ENCODE data around the gene TEX38.

The TEX38 gene

DNA sequence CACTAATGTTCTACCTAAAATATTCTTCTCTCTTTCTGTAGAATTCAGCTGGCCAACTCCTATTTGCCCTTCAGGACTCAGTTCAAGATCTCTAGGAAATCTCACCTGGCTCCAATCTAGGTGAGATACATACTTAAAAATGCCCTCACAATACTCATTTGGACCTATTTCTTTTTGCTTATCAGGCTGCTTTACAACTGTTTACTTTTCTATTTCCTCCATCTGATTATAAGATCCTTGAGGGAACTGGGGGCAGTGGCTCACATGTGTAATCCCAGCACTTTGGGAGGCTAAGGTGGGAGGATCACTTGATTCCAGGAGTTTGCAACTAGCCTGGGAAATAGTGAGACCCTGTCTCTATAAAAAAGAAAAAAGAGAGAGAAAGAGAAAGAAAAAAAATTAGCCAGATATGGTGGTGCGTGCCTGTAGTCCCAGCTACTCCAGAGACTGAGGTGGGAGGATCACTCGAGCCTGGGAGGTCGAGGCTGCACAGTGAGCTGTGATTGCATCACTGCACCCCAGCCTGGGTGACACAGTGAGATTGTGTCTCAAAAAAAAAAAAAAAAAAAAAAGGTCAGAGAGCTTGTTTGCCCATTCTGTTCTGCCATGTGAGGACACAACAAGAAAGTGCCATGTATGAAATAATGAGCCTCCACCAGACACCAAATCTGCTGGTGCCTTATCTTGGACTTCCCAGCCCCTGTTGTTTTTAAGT lies 32.4 kb downstream of the TEX38 start:
- no peak for DNase-seq (ENCODE audit: extremely low read depth, low read depth)
- TF ChIP-seq, protein P1, sequence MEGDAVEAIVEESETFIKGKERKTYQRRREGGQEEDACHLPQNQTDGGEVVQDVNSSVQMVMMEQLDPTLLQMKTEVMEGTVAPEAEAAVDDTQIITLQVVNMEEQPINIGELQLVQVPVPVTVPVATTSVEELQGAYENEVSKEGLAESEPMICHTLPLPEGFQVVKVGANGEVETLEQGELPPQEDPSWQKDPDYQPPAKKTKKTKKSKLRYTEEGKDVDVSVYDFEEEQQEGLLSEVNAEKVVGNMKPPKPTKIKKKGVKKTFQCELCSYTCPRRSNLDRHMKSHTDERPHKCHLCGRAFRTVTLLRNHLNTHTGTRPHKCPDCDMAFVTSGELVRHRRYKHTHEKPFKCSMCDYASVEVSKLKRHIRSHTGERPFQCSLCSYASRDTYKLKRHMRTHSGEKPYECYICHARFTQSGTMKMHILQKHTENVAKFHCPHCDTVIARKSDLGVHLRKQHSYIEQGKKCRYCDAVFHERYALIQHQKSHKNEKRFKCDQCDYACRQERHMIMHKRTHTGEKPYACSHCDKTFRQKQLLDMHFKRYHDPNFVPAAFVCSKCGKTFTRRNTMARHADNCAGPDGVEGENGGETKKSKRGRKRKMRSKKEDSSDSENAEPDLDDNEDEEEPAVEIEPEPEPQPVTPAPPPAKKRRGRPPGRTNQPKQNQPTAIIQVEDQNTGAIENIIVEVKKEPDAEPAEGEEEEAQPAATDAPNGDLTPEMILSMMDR (IDR thresholded peaks at IDR 0.05; ENCODE audit: low read depth, low read length) = no peak

DNA sequence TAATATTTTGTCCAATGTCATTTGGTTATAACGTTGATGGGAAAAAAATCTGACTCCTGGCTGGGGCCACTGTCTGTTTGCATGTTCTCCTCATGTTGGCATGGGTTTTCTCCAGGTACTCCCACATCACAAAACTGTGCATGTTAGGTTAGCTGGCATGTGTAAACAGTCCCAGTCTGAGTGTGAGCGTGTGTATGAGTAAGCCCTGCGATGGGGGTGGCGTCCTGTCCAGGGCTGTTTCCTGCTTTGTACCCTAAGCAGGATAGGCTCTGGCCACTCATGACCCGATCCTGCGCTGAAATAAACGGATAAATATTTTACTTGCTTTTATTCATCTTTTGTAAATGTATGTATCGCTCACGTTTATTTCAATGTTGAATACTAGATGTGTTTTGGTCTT lies 33.8 kb downstream of the TEX38 start:
- no peak for DNase-seq (ENCODE audit: extremely low read depth, low read depth)
- TF ChIP-seq, protein P1 (IDR thresholded peaks at IDR 0.05; ENCODE audit: low read depth, low read length) = no peak

DNA sequence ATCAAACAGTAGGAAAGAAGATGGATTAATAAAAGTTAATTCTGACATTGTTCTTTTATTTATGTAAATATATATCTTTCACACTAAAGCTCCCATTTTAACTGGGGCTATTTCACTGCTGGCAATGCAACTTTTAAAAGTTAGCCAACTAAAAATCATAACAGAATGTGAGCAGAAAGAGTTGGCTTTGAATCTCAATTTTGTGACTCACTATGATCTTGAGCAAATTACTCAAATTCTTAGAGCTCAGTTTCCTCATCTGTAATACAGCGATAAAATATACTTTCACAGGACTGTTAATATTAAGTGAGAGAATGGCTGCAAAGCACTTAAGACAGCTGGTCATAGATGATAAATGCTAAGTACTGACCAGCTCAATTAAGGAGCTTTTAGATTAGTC lies 36.5 kb downstream of the TEX38 start:
- TF ChIP-seq, protein P1 (IDR thresholded peaks at IDR 0.05; ENCODE audit: low read depth, low read length) = no peak
- no peak for DNase-seq (ENCODE audit: extremely low read depth, low read depth)

DNA sequence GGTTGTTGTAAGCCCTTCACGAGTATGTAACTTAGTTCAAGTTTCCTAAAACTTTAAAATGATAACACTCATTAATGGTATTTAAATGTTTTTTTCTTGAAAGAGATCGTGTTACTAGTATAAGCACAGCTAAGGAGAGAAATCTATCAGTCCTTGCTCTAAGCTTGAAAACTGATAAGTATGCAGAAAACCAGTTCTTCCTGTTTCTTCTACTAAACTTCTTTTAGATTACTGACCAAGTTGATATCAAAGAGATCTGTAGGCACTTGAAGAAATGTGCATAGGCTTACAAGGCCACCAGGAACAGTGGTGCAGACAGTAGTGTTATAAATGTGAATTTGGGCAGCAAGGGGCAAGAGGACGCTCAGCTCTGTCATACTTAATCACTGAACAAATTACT lies 43.3 kb downstream of the TEX38 start:
- TF ChIP-seq, protein P1 (IDR thresholded peaks at IDR 0.05; ENCODE audit: low read depth, low read length) = no peak
- DNase-seq (ENCODE audit: extremely low read depth, low read depth) = no peak

DNA sequence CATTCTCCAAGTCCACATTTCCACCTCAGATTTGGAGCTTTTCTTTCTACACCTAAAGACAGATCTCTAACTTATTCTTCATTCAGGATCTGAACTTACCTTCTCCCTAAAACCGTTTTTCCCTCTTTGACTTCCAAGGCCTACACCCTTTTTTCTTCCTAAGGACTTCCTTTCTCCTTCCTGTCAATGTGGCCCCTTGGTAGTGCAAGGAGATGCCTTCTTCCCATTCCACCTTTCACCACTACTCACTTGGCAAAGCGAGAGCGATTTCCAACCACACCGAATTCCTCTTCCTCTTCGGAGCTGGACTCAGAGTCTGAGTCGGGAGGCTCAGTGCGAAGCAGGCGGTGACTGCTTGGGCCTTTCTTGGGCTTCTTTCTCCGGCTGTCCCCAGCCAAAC lies 46.0 kb downstream of the TEX38 start:
- DNase-seq (ENCODE audit: extremely low read depth, low read depth) = no peak
- TF ChIP-seq, protein P1 (IDR thresholded peaks at IDR 0.05; ENCODE audit: low read depth, low read length) = no peak

DNA sequence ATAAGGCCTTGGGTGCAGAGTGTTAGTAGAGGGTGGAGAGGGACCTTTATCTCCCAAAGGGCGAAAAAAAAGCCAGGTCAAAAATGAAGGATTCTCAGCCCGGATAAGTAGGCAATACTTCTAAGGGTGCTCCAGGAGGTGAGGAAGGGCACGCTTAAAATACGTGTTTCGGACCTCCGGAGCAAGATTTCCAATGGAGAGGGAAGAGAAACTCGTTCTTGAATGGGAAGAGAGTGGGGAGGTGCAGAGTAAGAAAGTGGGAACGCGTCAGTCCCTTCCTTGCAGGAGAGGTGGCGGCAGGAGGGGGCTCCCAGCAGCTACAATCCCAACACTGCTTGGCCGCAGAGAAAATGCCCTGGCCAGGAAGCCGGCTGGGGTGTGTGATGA lies 46.7 kb downstream of the TEX38 start:
- no peak for DNase-seq (ENCODE audit: extremely low read depth, low read depth)
- TF ChIP-seq, protein P1 (IDR thresholded peaks at IDR 0.05; ENCODE audit: low read depth, low read length) = no peak

DNA sequence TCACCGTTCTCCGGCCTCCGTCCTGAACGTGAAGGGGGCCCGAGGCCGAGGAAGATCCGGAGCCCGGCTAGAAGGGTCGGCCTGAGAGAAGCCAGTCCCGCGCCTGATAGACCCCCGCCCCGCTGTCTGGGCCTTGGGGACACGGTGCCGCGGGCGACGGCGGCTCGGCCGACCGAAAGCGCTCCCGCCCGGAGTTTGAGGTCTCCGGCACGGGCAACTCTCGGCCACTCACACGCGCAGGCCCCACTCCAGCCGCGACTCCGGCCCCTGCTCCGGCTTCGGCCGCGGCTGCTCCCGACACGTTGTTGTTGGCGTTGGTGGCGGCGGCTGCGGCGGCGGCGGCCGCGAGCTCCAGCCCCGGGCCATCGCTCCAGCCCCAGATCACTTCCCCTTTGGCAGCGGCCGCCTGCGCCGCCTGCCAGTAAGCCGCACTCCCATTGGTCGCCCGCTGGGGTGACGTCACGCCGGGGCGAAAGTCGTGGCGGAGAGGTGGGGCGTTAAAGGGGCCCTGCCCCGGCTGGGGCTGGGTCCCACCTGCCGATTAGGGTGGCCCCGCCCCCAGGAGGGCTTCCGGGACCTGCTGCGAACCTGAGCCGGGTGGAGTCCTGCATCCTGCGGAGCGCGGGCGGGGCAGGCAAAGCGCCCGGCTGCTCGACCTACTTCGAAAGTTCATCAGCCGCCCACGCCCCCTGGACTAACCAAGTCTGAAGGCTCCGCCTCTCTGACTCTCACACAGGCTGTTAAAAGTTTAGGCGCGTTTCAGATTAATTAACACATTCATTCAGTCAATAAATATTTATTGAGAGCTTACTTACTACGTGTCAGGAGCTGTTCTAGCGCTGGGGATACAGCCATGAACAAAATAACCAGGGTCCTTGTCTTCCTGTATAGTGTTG lies 47.3 kb downstream of the TEX38 start, which contains the start of gene EFCAB14:
EFCAB14 (minus strand) TSS at position 388 of the 896 bp plus-strand sequence. CDS start 1,027 bp downstream, outside the sequence.
- TF ChIP-seq, protein P1 (IDR thresholded peaks at IDR 0.05; ENCODE audit: low read depth, low read length) = no peak
- DNase-seq (ENCODE audit: extremely low read depth, low read depth) = peak; percentile 64
